ENCODE measurements around the gene ACTR2.

DNA sequence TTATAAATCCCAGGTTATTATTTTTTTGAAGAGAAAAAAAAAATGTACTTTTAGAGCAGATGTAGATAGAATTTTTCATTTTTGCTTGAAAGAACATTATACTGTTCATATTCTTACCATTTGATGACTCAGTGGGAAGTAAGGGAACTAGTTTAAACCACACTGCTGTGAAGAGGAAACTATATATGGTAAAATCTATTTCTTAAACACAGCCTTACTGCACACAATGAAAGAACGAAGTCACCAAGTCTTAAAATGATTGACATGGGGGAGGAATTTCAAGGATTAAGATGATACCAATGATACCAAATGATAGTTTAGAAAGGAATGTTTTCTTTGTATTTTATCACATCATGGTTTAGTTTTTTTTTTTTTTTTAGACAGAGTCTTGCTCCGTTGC, 5.0 kb downstream of the ACTR2 start:
- TF ChIP-seq ATF7 (IDR thresholded peaks at IDR 0.05), result no peak
- TF ChIP-seq, protein P1, sequence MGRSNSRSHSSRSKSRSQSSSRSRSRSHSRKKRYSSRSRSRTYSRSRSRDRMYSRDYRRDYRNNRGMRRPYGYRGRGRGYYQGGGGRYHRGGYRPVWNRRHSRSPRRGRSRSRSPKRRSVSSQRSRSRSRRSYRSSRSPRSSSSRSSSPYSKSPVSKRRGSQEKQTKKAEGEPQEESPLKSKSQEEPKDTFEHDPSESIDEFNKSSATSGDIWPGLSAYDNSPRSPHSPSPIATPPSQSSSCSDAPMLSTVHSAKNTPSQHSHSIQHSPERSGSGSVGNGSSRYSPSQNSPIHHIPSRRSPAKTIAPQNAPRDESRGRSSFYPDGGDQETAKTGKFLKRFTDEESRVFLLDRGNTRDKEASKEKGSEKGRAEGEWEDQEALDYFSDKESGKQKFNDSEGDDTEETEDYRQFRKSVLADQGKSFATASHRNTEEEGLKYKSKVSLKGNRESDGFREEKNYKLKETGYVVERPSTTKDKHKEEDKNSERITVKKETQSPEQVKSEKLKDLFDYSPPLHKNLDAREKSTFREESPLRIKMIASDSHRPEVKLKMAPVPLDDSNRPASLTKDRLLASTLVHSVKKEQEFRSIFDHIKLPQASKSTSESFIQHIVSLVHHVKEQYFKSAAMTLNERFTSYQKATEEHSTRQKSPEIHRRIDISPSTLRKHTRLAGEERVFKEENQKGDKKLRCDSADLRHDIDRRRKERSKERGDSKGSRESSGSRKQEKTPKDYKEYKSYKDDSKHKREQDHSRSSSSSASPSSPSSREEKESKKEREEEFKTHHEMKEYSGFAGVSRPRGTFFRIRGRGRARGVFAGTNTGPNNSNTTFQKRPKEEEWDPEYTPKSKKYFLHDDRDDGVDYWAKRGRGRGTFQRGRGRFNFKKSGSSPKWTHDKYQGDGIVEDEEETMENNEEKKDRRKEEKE (IDR thresholded peaks at IDR 0.05; ENCODE audit: borderline replicate concordance in 1 of 2, control insufficient read depth in 1 of 2, low read depth in 2 of 2, low read length in 1 of 2), result no peak
- TF ChIP-seq ZNF174 (CRISPR knock-in tag; IDR thresholded peaks at IDR 0.05), result no peak
- TF ChIP-seq ZZZ3 (IDR thresholded peaks at IDR 0.05), result no peak
- TF ChIP-seq TAF1 (IDR thresholded peaks at IDR 0.05; ENCODE audit: control insufficient read depth, extremely low read depth, insufficient read depth, low read length, severe bottlenecking), result no peak

Measured in K562 (cell line).